Ovary (tissue), 9 donors: ENCODE results near the gene VPS25. TPM values are rescaled to one million over a fixed set of nuclear protein-coding genes. Genes with fewer than 3 reads are reported as not detected.

ENCODE experiments used
- DNase-seq, 5 donors: peaks; one replicate each; pipeline ENCODE4 v3.0.0-alpha.2; 2019 to 2020
- H3K27ac ChIP-seq, 2 donors: fragments of 200-600 bp; one replicate each; pipeline versions ENCODE4 v1.5.1 to v1.8.0; 2019 to 2022
- H3K27me3 ChIP-seq: fragments of 200-600 bp; one replicate; pipeline ENCODE4 v1.8.0; 2022
- H3K36me3 ChIP-seq: fragments of 200-600 bp; sonication (generic); one replicate; pipeline ENCODE4 v1.5.1; 2019
- H3K4me1 ChIP-seq: one replicate; pipeline ENCODE4 v1.8.1; 2013; ENCODE audit warnings: mild to moderate bottlenecking, moderate library complexity; ENCODE audit not compliant: insufficient read depth
- H3K4me3 ChIP-seq: fragments of 200-600 bp; sonication (generic); one replicate; pipeline ENCODE4 v1.5.1; 2017
- H3K9me3 ChIP-seq, 2 donors: fragments of 200-600 bp in 1 of 2; sonication (generic) in 1 of 2; one replicate each; pipeline versions ENCODE4 v1.5.1 to v1.8.1; 2013 to 2019; ENCODE audit warnings: mild to moderate bottlenecking in 1 of 2, moderate library complexity in 1 of 2
- CTCF ChIP-seq, 3 donors: fragments of 450-650 bp in 2 of 3; fragments of 200-600 bp in 1 of 3; IDR thresholded peaks; one replicate each; pipeline versions ENCODE4 v1.5.1 to v1.8.0; 2016 to 2022; ENCODE audit warnings: antibody characterized with exemption in 3 of 3, mild to moderate bottlenecking in 1 of 3
- EP300 ChIP-seq: sonication (generic); formaldehyde crosslinking; IDR thresholded peaks from one replicate; pipeline ENCODE4 v1.6.1; 2017; ENCODE audit warnings: antibody characterized with exemption
- POLR2A ChIP-seq: fragments of 450-650 bp; IDR thresholded peaks from one replicate; pipeline ENCODE4 v1.6.1; 2017; ENCODE audit warnings: antibody characterized with exemption, mild to moderate bottlenecking, moderate library complexity
- WGBS, 3 donors: extraction: QIAGEN DNeasy Blood & Tissue Kit in 1 of 3; methylation state at CpG; one replicate each; pipeline versions ENCODE4 v1.1.5 to v1.1.7; 2013 to 2017; 5-methylcytosine and 5-hydroxymethylcytosine counted together
- intact Hi-C, 4 donors: fragments of 100-400 bp; cut with DNase I; formaldehyde crosslinking; loops; one replicate each; pipeline versions ENCODE4 v1.11.0 to v1.15.1; 2022 to 2023
- polyA plus RNA-seq, 2 donors: library from polyadenylated mRNA; stranded (reverse); fragments of 200-250 nt in 1 of 2; fragments of 350-450 nt in 1 of 2; fragmentation: Illumina TruSeq in 1 of 2; extraction: RNeasy Lipid Tissue Mini Kit (QIAGEN cat#74804) in 1 of 2; gene quantifications; one replicate each; pipeline ENCODE4 v1.2.3, GENCODE V29; 2013 to 2014
- total RNA-seq, 7 donors: library from RNA; depleted of rRNA in 2 of 7; stranded (reverse); fragments of >200 nt in 2 of 7; fragmentation: NEBNext Ultra II Directional in 3 of 7; extraction: Animal tissue kit (Norgen Biotek cat#: 25700) in 3 of 7; gene quantifications; one replicate each; pipeline versions ENCODE4 v1.1.0 to v1.2.4, GENCODE V29; 2016 to 2023
- donor health status: DM: no; HTN: no; CAD: no; lungs with moderate emphysema.
- donor health status: DM: no; HTN: no; CAD: no.
- donor health status: Bipolar disorder and iron deficiency.
- donor health status: DM: yes; HTN: yes; CAD: no.
- donor health status: DM: no; HTN: no; CAD: no.
- donor health status: DM: yes; HTN: yes; CAD: no.

Gene VPS25
- total and polyA plus RNA-seq, 9 donors = 33.7 to 56.5 (median 36.5) TPM

- 54 to 55% (median 54%) methylated on average over 11 of the region's 11 CpGs for WGBS, 3 donors
- H3K27me3 ChIP-seq = no peaks in the 10 kb centered on the region
- intact Hi-C loops = loop anchor here in 1 of 4 donors (10.0 kb wide), 1 partner anchor 64 kb away; the partner anchor contains the start of genes CCR10 and CNTNAP1
- peaks cover 13% of the 10 kb centered on the region for H3K4me1 ChIP-seq
- no peak overlapping the region for H3K4me3 ChIP-seq
- H3K9me3 ChIP-seq = no peaks in the 10 kb centered on the region
- H3K27ac ChIP-seq = peak overlapping the region; percentile 44 to 64
- peak in 2 of 5 donors; percentile 38 to 58 for DNase-seq
- no peaks in the 10 kb centered on the region for H3K36me3 ChIP-seq
- TF ChIP-seq CTCF (IDR thresholded peaks at IDR 0.05) (no peak), POLR2A (no peak), EP300 (no peak)
These were observed 24.1 kb upstream of the VPS25 start for GRCh38 chr17:42748908-42749798.

- Histone ChIP-seq H3K36me3 (no peaks in the 10 kb centered on the region), H3K4me3 (no peak overlapping the region), H3K27me3 (no peaks in the 10 kb centered on the region), H3K27ac (peak overlapping the region in 1 of 2 donors; percentile 64), H3K9me3 (no peaks in the 10 kb centered on the region), H3K4me1 (peaks cover 13% of the 10 kb centered on the region)
- TF ChIP-seq POLR2A (no peak), CTCF (IDR thresholded peaks at IDR 0.05) (no peak), EP300 (no peak)
- intact Hi-C loops = no loop called here
- 32 to 36% (median 34%) methylated on average over 3 of the region's 3 CpGs for WGBS, 3 donors
- DNase-seq = no peak
These were observed 22.4 kb upstream of the VPS25 start for GRCh38 chr17:42750739-42751344.

GRCh38 chr17:42751628-42752027 lies 21.6 kb upstream of the VPS25 start:
- no peak overlapping the region for H3K4me3 ChIP-seq
- intact Hi-C loops = no loop called here
- H3K36me3 ChIP-seq = no peaks in the 10 kb centered on the region
- H3K4me1 ChIP-seq = peaks cover 13% of the 10 kb centered on the region
- H3K27ac ChIP-seq = no peak overlapping the region
- DNase-seq = no peak
- no peak for TF ChIP-seq EP300
- no peak for TF ChIP-seq POLR2A
- TF ChIP-seq CTCF (IDR thresholded peaks at IDR 0.05) = no peak
- no peaks in the 10 kb centered on the region for H3K27me3 ChIP-seq
- H3K9me3 ChIP-seq = no peaks in the 10 kb centered on the region
- 40 to 55% (median 53%) methylated on average over 7 of the region's 7 CpGs for WGBS, 3 donors

- TF ChIP-seq CTCF (IDR thresholded peaks at IDR 0.05) (no peak), EP300 (no peak), POLR2A (no peak)
- DNase-seq = no peak
- Histone ChIP-seq H3K4me1 (peaks cover 2% of the 10 kb centered on the region), H3K27ac (no peak overlapping the region), H3K4me3 (no peak overlapping the region), H3K9me3 (no peaks in the 10 kb centered on the region), H3K27me3 (no peaks in the 10 kb centered on the region), H3K36me3 (no peaks in the 10 kb centered on the region)
- intact Hi-C loops = no loop called here
- WGBS, 3 donors = 82 to 88% (median 84%) methylated on average over 3 of the region's 3 CpGs
These were observed 18.5 kb upstream of the VPS25 start for GRCh38 chr17:42754782-42755181.
